ENCODE results near the gene PIGA. TPM values are rescaled to one million over a fixed set of nuclear protein-coding genes. Genes with fewer than 3 reads are reported as not detected.
A peak's percentile ranks its signal among the peaks of the same experiment; 100 is the strongest.

PIGA gene, protein sequence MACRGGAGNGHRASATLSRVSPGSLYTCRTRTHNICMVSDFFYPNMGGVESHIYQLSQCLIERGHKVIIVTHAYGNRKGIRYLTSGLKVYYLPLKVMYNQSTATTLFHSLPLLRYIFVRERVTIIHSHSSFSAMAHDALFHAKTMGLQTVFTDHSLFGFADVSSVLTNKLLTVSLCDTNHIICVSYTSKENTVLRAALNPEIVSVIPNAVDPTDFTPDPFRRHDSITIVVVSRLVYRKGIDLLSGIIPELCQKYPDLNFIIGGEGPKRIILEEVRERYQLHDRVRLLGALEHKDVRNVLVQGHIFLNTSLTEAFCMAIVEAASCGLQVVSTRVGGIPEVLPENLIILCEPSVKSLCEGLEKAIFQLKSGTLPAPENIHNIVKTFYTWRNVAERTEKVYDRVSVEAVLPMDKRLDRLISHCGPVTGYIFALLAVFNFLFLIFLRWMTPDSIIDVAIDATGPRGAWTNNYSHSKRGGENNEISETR
- 1 to 10 TPM; 2.7 to 2.9 TPM for total RNA-seq

DNA sequence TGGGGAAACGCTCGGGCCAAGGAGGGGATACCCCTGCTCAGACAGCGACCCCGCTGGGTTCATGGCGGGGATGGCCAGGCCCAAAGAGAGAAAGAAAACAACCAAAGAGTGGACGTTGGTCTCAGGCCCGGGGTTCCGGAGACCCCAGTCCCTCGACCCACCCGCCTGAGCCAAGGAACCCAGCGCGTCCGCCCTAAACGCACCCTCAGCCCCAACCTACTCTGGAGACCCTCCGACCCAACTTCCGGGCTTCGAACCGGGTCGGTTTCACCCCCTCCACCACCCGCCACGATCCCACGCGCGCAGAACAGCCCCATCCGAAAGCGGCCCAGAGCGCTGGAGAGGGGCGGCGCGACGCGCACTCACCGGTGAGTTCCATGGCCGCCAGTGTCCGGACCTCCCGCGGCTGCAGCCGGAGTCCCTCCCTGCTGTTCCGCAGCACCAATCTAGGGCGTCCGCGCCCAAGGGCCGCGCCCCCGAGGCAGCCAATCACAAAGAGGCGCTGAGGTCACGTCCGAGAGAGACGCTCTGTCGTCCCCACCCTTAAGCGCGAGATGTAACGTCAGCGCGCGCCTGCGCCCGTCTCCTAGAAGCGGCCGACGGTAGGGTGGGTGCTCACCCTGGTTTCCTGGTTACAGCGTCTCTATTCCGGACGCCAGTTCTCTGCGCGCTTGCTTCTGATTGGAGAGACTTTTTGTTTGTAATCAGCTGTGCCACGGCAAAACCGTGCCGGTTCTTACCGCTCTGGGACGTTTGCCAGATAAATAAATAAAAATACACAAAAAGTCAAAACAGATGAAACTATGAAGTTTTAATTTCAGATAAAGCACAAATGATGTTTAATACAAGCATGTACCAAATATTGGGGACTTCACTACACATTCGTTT lies at the start of gene PIGA:
Gene PIGA (minus strand): TSS at position 389 of the 888 bp plus-strand sequence. CDS start 3,593 bp downstream, outside the sequence.
- peaks cover 0 to 5% of the 10 kb centered on the region in 2 donors for H3K4me1 ChIP-seq
- H3K27ac ChIP-seq, result peak within 1 kb of the TSS; percentile 85 to 88
- no peaks in the 10 kb centered on the region for H3K9me3 ChIP-seq
- no peaks in the 10 kb centered on the region for H3K27me3 ChIP-seq
- H3K4me3 ChIP-seq, result peak within 1 kb of the TSS; percentile 71 to 78
- no peaks in the 10 kb centered on the region for H3K36me3 ChIP-seq
- DNase-seq (ENCODE audit: low spot score), result peak; percentile 96
- no peak for TF ChIP-seq CTCF (IDR thresholded peaks at IDR 0.05)

GRCh38 chrX:15384304-15384703 lies 49.0 kb upstream of the PIGA start, which contains the start of gene VEGFD:
Gene VEGFD (minus strand): TSS chrX:15384413. CDS start chrX:15383946, 467 bp downstream.
- Histone ChIP-seq H3K27me3 (no peaks in the 10 kb centered on the region), H3K4me3 (no peak within 1 kb of the TSS), H3K4me1 (no peaks in the 10 kb centered on the region), H3K36me3 (no peaks in the 10 kb centered on the region), H3K27ac (no peak within 1 kb of the TSS), H3K9me3 (no peaks in the 10 kb centered on the region)
- DNase-seq (ENCODE audit: low spot score), result no peak
- no peak for TF ChIP-seq CTCF (IDR thresholded peaks at IDR 0.05)

- Histone ChIP-seq H3K27ac (no peak overlapping the region), H3K36me3 (no peaks in the 10 kb centered on the region), H3K9me3 (no peaks in the 10 kb centered on the region), H3K27me3 (no peaks in the 10 kb centered on the region), H3K4me1 (no peaks in the 10 kb centered on the region), H3K4me3 (no peak overlapping the region)
- no peak for TF ChIP-seq CTCF (IDR thresholded peaks at IDR 0.05)
- DNase-seq (ENCODE audit: low spot score), result no peak
Measured at GRCh38 chrX:15382813-15383212, 47.5 kb upstream of the PIGA start.

DNA sequence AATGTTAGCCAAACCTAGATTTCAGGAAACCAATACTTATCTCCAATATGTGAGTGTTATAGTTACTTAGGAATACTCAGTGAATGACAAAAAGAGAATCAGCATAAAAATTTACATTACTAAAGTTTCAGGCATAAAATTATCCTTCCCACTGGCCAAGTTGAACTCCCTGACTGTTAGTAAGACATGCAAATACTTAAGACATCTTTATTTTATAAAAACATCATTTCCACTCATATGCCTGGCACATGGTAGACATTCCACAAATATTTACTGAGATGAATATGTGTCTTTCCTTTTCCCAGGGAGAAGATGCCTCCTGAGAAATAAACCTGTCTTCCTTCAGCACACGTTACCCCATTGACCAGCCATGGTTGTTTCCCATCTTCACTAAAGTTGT lies 41.6 kb upstream of the PIGA start:
- H3K9me3 ChIP-seq, result no peaks in the 10 kb centered on the region
- H3K36me3 ChIP-seq, result no peaks in the 10 kb centered on the region
- H3K27me3 ChIP-seq, result no peaks in the 10 kb centered on the region
- no peak for TF ChIP-seq CTCF (IDR thresholded peaks at IDR 0.05)
- no peak for DNase-seq (ENCODE audit: low spot score)
- no peak overlapping the region for H3K4me3 ChIP-seq
- H3K27ac ChIP-seq, result no peak overlapping the region
- no peaks in the 10 kb centered on the region for H3K4me1 ChIP-seq

GRCh38 chrX:15373976-15374375 lies 38.7 kb upstream of the PIGA start:
- Histone ChIP-seq H3K4me3 (no peak overlapping the region), H3K4me1 (no peaks in the 10 kb centered on the region), H3K27ac (no peak overlapping the region), H3K36me3 (no peaks in the 10 kb centered on the region), H3K27me3 (no peaks in the 10 kb centered on the region), H3K9me3 (no peaks in the 10 kb centered on the region)
- no peak for DNase-seq (ENCODE audit: low spot score)
- TF ChIP-seq CTCF (IDR thresholded peaks at IDR 0.05), result no peak
